Ammon's horn (tissue), 1 donor: Measurements from ENCODE around the gene ATG2A.
A peak's percentile ranks its signal among the peaks of the same experiment; 100 is the strongest.

Experiments
- DNase-seq: peaks from one replicate; pipeline ENCODE4 v3.0.0-alpha.2; 2016; ENCODE audit warnings: low spot score

ATG2A gene

DNA sequence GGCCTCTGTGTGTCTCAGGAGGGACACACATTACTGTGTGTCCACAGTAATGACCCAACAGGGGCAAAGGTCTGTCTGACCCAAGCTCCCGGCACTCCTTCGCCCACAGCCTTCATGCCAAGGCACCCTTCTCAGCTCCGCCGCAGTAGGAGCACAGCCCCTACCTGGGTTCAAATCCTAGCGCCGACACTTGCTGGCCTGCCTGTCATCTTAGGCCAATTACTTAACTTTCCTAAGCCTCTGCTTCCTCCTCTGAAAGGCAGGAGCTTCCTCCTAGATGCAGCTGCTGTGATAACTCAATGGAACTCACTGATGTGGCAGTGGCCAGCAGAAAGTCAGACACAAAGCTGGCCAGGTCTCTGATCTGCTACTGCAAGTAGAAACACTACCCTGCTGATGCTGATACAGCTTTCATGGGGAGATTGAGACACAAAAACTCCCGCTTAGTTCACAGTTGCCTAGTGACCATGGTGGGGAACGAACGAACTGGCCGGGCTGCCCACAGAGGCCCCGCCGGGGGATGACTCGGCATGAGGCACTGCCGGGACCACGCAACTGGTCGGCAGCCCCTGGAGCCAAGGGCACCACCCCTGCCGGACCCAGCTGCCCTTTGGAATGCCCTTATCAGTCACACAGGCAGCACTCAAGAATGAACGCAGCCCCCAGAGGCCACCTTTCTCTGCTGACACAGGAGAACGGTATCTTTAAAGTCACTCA lies 46.7 kb downstream of the ATG2A start:
- no peak for DNase-seq

DNA sequence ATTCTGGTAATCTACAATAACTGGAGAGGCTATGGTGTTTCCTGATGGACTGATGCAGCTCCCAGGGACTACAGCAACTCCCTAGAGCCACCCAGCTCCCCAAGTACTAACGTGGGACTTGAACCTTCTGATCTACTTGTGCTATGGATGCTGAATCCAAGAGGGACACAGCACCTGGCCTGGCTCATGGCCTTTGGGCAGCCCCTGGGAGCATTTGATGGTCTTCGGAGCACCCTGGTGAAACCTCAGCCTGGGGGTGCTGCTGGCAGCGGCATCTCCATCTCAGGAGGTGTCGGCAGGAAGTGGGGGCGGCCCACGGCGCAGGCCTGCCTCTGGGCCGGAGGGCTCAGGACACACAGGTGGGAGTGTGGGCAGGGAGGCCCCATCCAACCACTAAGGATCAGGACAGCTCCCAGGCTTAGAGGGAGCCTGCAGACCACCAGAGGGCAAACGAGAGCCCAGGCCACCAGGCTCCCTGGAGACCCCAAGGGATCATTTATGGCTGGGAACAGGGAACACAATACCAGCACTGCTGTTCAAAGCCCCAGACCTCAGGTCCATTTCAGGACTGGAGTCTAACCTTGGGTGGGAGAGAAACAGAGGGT lies 47.3 kb downstream of the ATG2A start:
- no peak for DNase-seq

DNA sequence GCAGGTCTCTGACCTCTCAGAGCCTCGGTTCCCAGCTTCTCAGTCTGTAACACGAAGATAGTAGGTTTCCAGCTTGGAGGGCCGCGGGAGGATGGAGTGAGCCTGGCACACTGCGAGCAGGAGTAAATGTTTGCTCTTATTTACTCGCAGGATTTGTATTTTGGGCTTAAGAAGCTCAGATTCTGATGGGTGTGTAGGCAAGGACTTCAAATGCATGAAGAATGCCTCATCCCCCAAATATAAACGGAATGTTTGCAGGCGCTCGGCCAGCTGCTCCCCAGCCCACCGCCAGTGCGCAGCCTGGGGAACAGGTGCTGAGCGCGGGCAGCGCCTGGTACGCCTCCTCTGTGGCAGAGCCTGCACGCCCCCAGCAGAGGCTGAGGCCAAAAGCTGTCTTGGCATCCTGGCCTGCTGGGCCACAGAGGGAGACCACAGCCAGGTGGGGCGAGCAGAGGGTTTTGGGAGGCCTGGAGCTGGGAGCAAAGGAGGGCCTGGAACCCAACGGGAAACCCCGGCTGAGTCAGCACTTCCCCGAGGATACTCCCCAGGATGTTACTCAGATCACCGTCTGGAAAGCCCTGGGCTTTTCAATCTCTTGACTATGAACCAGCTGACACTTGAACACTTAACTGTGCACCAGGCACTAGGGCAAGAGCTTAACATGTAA lies 48.0 kb downstream of the ATG2A start:
- peak; percentile 53 for DNase-seq

DNA sequence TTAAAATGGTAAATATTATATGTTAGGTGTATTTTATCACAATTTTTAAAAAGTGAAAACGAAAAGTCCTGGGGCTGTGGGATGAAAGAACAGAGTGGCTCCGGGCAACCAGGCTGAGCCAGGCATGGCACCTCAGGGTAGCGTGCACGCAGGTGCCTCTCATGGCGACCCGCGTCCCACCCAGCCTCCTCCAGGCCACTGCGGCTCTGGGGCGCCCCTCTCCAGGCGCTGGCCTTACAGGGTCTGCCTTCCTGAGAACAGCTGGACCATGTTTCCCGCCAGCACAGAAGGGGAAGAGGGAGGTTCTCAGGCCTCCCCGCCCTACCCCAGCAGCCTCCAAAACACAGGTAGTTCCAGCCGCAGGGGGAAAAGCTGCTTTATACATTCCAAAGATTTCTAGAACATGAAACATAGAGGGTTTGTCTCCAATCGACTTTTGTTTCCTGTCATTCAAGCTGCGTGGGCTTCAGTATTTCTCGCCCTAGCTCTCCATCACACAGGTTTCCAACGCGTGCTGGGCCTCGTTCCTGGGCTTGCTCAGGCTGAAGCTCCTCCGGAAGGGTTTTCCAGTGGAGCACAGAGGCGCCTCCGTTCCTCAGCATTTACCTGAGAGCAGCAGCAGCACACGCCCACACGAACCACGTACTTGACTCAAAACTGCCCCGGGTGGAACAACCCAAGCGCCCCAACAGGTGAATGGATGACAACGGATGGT lies 49.1 kb downstream of the ATG2A start:
- no peak for DNase-seq

DNA sequence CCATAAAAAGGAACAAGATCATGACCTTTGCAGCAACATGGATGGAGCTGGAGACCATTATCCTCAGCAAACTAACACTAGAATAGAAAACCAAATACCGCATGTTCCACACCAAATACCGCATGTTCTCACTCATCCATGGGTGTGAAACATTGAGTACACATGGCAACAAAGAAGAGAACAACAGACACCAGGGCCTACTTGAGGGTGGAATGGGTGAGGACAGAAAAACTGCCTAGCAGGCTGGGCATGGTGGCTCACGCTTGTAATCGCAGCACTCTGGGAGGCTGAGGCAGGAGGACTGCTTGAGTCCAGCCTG lies 50.9 kb downstream of the ATG2A start:
- DNase-seq, result no peak

DNA sequence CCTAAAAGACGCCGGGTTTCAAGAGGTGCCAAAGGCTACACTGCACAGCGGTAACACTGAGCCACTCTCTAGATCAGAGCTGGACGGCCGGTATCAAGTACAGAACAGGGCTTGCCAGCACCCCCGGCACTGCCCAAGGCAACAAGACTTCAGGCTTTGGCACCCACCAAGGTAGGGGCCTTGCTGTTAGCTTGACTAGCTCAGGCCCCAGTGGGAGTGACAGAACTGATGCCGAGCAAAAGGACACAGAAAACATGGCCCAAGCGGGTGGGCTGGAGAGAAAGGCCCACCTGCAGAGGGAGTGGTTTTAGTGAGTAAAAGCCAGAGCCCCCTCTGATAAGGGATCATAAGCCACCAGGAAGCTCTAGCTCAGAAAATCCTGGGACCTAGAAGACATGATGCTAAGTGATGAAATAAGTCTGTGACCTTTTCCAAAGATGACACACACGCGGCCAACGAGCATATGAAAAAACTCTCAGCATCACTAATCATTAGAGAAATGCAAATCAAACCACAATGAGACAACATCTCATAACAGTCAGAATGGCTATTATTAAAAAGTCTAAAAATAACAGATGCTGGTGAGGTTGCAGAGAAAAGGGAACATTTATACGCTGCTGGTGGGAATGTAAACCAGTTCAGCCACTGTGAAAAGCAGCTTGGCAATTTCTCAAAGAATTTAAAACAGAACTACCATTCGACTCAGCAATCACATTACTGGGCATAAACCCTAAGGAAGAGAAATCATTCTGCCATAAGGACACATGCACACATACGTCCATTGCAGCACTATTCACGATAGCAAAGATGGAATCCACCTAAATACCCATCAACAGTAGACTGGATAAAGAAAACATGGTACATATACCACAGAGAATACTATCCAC lies 51.5 kb downstream of the ATG2A start:
- DNase-seq, result no peak

DNA sequence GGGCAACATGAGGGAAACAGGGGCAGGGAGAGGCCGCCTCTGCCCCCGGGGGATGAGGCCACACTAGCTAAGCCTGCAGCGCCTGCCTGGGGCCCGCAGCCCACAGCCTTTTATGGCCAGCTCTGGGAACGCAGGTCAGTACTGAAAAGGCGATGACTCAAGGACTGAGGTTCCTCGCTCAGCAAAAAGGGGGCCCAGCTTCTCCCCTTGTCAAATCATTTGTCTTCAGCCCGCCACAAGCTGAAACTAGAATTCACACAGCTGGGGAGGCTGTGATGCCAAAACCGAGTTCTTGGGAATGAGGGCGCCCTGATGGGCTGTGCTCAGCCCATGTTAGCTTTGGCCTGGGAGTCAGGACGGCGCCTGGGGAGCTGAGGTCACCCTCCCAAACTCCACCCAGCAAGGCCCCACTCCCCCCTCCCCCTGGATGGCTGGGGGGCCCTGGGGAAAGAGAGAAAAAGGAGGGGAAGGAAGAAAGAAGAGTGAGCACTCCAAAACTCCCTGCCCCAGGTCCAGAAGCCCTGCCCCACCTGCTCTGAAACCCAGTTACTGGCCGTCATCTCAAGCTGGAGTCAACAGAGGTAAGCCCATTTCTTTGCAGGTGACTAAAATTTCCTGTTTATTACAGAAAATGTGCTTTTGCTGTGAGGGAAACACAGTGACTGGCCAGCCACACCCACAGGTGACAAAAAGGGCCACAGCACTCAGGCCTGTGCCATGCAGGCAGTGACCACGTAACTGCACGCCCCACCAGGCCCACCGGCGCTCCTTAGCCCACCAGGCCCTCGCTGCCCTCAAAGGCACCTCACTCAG lies 52.3 kb downstream of the ATG2A start:
- no peak for DNase-seq

DNA sequence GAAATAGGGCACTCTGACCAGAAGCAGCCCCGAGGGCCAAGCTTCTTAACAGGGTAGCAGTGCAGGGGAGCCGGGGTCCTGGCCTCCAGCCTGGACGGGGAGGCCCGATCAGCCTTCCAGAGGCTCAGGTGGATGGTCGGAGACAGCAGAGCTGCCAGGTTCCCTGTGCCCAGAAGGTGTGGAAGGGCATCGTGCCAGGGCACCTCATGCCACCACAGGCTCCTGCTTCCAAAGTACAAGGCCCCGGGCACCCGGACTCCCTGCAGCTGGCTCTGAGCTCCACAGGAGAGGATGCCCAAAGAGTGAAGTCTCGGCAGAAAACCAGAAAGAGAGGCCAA lies 52.9 kb downstream of the ATG2A start:
- DNase-seq, result no peak

DNA sequence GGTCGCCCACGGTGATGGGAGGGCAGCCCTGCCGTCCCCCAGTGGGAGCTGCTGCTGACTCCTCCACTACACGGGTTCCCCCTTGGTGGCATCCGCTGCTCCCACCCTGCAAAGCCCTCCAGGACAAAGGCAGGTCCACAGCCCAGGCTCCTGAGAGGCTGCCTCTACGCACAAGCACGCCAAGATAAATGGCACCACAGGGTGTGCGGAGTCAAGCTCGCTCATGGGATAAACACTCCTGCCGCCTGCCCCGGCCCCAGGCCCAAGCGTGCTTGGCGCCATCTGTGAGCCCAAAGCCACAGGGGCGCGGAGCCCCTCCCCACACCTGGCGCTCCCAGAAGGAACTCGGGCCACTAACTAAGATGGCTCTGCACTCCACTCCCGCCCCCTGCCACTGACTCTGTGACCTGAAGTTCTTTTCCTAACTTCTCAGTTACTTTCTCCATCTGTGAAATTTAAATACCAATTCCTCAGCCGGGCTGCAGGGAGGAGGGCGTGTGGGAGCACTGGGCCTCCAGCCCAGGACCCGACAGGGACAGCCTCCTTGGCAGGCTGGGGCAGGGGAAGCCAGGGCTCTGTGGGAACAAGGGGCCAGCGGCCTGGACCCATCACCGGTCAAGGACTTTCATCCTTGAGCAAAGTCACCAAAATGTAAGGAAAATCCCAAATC lies 53.5 kb downstream of the ATG2A start:
- DNase-seq, result peak; percentile 50

DNA sequence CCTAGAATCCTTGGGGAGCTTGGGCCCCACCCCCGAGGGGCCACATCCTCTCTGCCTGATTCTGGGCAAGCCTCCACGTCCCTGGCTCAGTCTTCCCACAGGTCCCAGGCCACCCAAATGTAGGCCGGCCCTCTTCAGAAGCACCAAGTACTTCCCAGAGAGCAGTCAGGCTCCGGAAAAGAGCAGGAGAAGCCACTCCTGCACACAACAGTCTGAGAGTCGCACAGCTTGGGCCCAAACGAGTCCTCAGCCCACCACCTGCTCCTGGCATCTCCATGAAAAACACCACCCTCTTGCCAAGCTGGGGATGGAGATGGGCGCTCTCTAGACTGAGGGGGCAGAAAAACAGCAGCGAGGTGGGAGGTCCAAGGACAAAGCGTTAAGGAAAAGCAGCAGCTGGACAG lies 54.0 kb downstream of the ATG2A start:
- DNase-seq, result peak; percentile 47

DNA sequence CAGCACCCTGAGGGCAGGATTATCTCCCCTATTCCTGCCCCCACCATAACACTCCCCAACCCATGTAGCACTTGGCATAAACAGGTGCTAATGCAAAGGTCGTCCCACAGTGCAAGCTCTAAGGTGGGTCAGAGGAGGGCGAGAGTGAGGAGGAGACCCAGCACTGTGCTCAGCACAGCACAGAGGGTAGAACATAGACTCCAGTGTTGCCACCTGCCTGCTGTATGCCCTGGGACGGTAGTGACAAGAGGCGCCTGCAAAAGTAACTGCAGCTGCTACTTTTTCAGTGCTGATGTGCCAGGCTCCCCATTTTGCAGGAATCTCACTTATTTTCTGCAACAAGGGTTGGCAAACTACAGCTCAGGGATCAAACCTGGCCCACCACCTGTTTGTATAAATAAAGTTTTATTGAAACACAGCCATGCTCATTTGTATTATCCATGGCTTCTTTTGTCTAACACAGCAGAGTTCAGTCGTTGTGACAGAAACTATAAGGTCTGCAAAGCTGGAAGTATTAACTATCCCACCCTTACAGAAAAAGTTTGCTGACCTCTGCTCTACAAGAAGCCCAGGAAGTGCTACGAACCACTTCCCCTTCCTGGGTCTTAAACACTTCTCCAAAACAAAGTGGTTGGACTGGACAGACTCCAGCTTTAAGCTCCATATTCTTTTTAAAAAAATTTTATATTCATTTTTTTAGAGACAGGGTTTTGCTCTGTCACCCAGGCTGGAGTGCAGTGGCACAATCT lies 55.6 kb downstream of the ATG2A start:
- peak; percentile 52 for DNase-seq

DNA sequence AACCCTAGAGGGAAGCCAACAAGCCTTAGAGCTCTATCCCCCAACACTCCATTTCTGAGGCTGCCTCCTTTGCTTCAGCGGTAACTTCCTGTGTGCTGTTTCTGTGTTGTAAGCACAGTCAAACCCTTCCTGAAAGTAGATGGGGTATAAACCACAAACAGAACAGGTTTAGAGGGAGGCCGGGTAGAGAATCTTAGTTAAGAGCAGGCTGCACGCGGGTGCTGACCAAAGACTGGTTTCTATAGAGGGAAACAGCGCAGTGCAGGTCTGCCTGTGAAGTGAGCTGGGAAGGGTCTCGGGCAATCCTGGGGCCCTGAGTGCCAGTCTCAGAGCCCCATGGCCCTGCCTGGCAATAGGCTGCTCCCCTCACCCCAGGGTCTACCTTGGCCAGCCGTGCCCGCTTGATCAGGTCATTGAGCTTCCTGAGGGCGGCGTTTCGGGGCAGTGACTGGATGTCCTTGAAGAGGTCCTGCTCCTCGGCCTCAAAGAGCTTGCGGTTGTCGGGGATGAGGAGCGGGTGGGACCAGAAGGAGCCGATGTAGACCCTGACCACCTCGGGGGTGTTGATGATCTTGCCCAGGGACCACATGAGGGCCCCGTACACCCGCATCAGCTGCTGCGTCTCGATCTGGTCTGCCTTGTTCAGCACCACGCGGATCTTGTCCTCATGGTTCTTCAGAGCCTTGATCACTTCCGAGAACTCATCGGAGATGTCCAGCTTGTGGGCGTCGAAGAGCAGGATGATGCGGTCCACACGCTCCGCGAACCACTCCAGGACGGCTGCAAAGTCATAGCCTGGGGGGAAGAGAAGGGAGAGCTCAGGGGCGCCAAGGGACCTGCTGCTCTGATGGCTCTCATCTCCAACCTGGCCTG lies 57.2 kb downstream of the ATG2A start:
- DNase-seq, result no peak

DNA sequence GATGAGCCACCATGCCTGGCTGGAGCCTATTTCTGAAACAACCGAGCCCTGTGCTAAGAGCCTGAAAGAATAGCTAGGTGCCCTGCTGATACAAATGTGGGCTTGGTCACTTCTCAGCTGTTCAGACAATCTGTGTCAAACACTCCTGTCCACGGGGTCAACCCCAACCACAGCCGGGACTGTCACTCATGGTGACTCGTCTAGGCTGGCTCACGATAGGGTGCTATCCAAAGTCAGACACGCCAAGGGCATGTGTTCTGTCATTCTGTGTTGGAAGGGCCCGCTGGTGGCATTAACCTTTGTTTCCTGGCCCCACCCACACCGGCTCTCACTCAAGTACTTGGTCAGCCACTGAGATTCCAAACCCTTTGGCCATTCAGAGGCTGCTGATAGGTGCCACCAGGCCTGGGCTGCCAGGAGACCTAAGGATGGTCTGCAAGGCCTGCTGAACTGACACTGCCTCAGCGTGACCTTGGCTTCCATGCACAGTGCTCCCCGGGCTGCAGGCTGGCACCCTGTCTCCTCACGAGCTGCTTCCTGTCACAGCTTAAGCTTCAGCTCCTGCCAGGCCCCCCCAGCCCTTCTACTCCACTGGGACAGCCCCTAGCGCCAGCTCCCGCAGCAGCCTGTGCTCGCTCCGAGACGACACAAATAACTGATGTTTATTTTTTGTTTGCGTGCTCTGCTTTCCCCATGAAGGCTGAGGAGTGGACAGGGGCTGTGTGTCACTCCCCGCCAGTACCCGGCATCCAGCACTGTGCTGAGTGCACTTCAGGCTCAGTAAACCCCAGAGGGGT lies 58.3 kb downstream of the ATG2A start:
- no peak for DNase-seq

DNA sequence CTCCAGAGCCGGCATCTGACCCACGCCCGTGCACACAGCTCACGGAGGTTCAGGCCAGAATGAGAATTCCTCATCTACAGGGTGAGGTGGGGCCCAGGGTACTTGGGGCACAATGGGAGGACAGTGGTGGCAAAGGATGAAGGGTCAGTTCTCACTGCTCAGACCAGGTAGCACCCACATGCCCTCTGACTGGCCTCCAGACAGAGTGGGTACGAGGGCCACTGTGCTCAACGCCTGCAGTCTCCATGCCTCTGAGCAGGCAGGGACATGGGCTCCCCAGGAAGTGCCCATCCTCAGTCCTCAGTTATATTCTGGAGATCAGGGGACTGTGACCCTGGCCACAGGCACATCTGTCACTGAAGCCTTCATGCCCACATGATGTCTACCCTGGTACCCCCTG lies 59.5 kb downstream of the ATG2A start:
- DNase-seq, result no peak

DNA sequence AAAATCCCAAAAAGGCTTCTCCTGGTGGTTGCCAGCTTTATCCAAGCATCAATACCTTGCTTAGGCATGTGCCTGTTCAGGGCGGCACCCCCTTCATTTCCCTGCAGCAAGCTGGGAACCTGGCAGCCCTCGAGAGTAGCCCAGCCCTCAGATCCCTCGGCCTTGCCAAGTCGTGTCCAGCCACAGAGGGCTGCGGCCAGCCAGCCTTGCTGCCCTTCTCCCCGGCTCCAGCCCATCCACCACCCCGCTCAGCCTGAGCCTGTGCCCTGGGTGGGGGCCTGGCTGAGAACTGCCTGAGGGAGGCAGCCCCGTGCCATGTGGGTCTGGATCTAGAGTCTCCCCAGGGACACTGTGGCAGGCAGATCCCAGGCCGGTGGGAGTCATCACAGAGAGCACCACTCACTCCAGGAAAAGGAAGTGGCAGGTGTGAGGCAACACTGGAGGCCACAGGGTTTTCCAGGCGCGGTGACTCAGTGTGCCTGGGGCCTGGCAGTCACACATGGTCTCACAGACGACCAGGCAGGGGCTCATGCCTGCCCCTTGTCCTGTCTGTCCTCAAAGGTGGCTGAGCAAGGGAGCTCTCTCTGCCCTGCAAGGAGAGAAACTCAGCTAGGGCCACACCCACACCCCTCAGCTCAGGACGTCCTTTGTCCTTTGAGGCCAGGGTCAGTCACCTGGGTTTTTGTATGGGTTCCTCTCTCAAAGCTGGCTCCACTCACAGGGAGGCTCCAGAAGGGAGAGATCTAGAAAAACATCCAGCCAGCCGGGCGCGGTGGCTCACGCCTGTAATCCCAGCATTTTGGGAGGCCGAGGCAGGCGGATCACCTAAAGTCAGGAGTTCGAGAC lies 60.4 kb downstream of the ATG2A start:
- peak; percentile 68 for DNase-seq

DNA sequence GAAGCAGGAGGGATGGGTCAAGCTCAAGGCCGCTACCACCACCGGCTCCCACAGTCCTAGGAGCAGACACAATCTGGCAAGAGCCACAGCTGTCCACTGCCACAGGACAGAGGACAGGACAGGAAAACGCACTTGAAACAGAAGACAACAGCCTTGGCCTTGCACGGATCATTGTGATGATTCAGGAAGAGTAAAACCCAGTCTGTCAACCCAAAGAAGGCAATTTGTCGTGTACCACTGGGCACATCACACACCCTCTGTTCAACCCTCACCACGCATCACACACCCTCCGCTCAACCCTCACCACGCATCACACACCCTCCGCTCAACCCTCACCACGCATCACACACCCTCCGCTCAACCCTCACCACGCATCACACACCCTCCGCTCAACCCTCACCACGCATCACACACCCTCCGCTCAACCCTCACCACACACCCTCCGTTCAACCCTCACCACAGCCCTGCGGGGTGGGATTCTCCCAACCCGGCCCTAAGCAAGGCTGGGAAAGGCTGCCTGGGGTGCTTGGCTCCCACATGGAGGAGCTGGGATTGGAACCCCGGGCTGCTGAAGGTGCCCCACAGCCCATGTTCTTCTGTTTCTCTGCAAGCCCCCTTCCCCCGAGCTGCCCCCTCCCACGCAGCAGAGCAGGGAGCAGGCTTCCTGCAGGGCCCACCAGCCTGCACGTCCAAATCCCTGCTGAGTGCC lies 61.3 kb downstream of the ATG2A start:
- no peak for DNase-seq
